OCI-LY1 (cell line): ENCODE measurements around the gene PTPRD.

ENCODE experiments used
- EZH2 ChIP-seq: fragments of 200-600 bp; sonication (generic), shearing (Covaris generic); IDR thresholded peaks from 2 replicates; pipeline ENCODE4 v1.8.0; 2017; ENCODE audit warnings: borderline replicate concordance, mixed run types, mild to moderate bottlenecking, antibody characterized with exemption, low read length, moderate library complexity, mixed read lengths
- TF ChIP-seq, protein P1 (sequence below): fragments of 200-600 bp; sonication (generic), shearing (Covaris generic); IDR thresholded peaks from 2 replicates; pipeline ENCODE4 v1.5.1; 2017; ENCODE audit warnings: mild to moderate bottlenecking, antibody characterized with exemption, low read length, moderate library complexity, mixed read lengths

DNA sequence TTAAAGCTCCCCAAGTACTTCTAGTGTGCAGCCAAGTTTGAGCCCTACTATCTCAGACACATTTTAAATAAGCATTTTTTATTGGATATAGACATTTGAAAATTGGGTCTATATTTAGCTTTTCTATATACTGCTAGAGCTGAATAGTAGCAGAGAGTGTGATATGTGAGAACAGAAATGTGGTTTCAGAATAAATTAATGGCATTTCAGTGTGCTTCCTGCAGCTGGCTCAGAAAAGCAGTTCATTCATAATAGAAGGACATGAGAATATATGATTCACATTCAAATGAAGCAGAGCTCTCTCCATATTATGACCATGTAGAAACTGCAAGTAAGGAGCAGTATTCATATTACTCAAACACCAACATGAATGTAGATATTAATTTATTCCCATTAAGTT, 464.0 kb downstream of the PTPRD start:
- TF ChIP-seq, protein P1, sequence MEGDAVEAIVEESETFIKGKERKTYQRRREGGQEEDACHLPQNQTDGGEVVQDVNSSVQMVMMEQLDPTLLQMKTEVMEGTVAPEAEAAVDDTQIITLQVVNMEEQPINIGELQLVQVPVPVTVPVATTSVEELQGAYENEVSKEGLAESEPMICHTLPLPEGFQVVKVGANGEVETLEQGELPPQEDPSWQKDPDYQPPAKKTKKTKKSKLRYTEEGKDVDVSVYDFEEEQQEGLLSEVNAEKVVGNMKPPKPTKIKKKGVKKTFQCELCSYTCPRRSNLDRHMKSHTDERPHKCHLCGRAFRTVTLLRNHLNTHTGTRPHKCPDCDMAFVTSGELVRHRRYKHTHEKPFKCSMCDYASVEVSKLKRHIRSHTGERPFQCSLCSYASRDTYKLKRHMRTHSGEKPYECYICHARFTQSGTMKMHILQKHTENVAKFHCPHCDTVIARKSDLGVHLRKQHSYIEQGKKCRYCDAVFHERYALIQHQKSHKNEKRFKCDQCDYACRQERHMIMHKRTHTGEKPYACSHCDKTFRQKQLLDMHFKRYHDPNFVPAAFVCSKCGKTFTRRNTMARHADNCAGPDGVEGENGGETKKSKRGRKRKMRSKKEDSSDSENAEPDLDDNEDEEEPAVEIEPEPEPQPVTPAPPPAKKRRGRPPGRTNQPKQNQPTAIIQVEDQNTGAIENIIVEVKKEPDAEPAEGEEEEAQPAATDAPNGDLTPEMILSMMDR = no peak
- no peak for TF ChIP-seq EZH2
